Activated CD8-positive, alpha-beta T cell treated with anti-CD3 and anti-CD28 coated beads for 36 hours (primary cell): ENCODE measurements around the gene COA4. TPM values are rescaled to one million over a fixed set of nuclear protein-coding genes. Genes with fewer than 3 reads are reported as not detected.
A peak's percentile ranks its signal among the peaks of the same experiment; 100 is the strongest.

Experiments used
- ATAC-seq: fragments of 200-7000 bp; cut with Tn5 transposase; one replicate; pipeline ENCODE4 v1.10.0; 2021; ENCODE audit warnings: mild to moderate bottlenecking, moderate library complexity
- CTCF ChIA-PET: fragments of 350-600 bp; sonication (Branson Sonifier 250); formaldehyde crosslinking; loops from one replicate; lab custom pipeline; 2021; ENCODE audit warnings: antibody characterized with exemption; lab: Charles Lee
- POLR2A ChIA-PET: fragments of 350-600 bp; sonication (Branson Sonifier 250); formaldehyde crosslinking; loops from one replicate; lab custom pipeline; 2021; ENCODE audit warnings: antibody characterized with exemption; lab: Charles Lee
- DNase-seq: peaks from one replicate; pipeline ENCODE4 v3.0.0-alpha.2; 2020
- H3K27ac Mint-ChIP-seq: one replicate; pipeline ENCODE4 v1.8.0; 2021; ENCODE audit warnings: mild to moderate bottlenecking, mixed read lengths
- H3K27me3 Mint-ChIP-seq: one replicate; pipeline ENCODE4 v1.8.0; 2021; ENCODE audit warnings: mixed read lengths
- H3K36me3 Mint-ChIP-seq: one replicate; pipeline ENCODE4 v1.8.0; 2021; ENCODE audit warnings: low read depth, mixed read lengths
- H3K4me1 Mint-ChIP-seq: one replicate; pipeline ENCODE4 v1.8.0; 2021; ENCODE audit warnings: low read depth, mixed read lengths
- H3K4me3 Mint-ChIP-seq: one replicate; pipeline ENCODE4 v1.8.0; 2021; ENCODE audit warnings: mild to moderate bottlenecking, moderate library complexity, mixed read lengths
- H3K9me3 Mint-ChIP-seq: one replicate; pipeline ENCODE4 v1.8.0; 2021; ENCODE audit warnings: mixed read lengths
- intact Hi-C: fragments of 100-400 bp; cut with micrococcal nuclease; formaldehyde crosslinking; loops from one replicate; pipeline ENCODE4 v1.10.0; 2022
- total RNA-seq, 2 experiments: library from RNA; stranded (reverse); gene quantifications; one replicate each; pipeline ENCODE4 v1.2.3, GENCODE V29; 2021
- TF ChIP-seq, protein P1 (sequence below): fragments of 200-600 bp; IDR thresholded peaks from one replicate; pipeline ENCODE4 v1.8.0; 2022; ENCODE audit warnings: antibody characterized with exemption, mild to moderate bottlenecking

COA4 gene
- total RNA-seq, 2 experiments from 2014 or later = 106 to 116 TPM

DNA sequence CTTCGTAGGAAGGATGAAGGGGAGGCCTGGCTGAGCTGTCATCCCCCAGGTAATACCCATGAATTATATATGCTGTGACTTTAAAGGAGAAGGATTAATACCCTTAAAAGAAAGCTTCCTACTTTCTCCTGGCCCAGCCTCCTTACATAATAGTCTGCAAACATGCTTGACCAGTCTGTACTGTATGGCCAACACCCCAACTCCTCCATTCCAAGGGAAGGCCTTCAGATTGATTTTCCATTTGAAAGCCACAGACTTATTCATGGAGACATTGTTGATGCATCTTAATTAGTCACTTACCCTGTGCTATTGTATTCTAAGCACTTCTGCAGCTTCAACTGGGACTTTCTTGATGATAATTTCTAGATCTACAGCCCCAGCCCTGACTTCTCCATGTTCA lies 2.1 kb upstream of the COA4 start:
- TF ChIP-seq, protein P1, sequence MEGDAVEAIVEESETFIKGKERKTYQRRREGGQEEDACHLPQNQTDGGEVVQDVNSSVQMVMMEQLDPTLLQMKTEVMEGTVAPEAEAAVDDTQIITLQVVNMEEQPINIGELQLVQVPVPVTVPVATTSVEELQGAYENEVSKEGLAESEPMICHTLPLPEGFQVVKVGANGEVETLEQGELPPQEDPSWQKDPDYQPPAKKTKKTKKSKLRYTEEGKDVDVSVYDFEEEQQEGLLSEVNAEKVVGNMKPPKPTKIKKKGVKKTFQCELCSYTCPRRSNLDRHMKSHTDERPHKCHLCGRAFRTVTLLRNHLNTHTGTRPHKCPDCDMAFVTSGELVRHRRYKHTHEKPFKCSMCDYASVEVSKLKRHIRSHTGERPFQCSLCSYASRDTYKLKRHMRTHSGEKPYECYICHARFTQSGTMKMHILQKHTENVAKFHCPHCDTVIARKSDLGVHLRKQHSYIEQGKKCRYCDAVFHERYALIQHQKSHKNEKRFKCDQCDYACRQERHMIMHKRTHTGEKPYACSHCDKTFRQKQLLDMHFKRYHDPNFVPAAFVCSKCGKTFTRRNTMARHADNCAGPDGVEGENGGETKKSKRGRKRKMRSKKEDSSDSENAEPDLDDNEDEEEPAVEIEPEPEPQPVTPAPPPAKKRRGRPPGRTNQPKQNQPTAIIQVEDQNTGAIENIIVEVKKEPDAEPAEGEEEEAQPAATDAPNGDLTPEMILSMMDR = no peak
- ChIA-PET CTCF (interaction anchor here (1.1 kb wide), 1 partner anchor 85 kb away, joined by 4 read pairs; no protein-coding TSS in a partner anchor), POLR2A (interaction anchor here (0.6 to 1.2 kb wide), 4 partner anchors 9 to 118 kb away, joined by 3 to 4 read pairs (median 4); partner anchors contain the start of genes MRPL48 and RAB6A)
- intact Hi-C loops = loop anchor here (10.0 kb wide), 1 partner anchor 124 kb away; no protein-coding TSS in a partner anchor
- H3K27ac Mint-ChIP-seq = no peak overlapping the region
- H3K36me3 Mint-ChIP-seq = peaks cover 35% of the 10 kb centered on the region
- peaks cover 29% of the 10 kb centered on the region for H3K4me1 Mint-ChIP-seq
- no peak for DNase-seq
- H3K27me3 Mint-ChIP-seq = no peaks in the 10 kb centered on the region
- no peaks in the 10 kb centered on the region for H3K9me3 Mint-ChIP-seq
- no peak overlapping the region for H3K4me3 Mint-ChIP-seq
- ATAC-seq = no peak

DNA sequence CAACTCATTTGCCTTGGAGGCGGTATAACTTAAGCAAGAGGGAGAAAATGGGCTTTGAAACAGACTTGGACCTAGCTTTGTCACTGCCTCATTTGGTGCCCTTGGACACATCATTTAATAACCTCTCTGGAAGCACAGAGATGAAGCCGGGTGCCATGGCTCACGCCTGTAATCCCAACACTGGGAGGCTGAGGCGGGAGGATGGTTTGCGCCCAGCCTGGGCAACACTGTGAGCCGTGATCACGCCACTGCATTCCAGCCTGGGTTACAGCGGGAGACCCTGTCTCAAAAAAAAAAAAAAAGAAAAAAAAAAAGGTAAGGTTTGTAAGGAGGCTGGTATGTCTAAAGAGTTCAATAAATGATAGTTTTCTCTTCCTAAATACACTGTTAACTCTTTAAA lies 806 bp downstream of the COA4 start:
- intact Hi-C loops = loop anchor here (10.0 kb wide), 1 partner anchor 121 kb away; no protein-coding TSS in a partner anchor
- peaks cover 29% of the 10 kb centered on the region for H3K4me1 Mint-ChIP-seq
- CTCF ChIA-PET = no interaction called here
- H3K9me3 Mint-ChIP-seq = no peaks in the 10 kb centered on the region
- H3K27ac Mint-ChIP-seq = peak overlapping the region; percentile 100
- ATAC-seq = no peak
- no peak for DNase-seq
- peaks cover 45% of the 10 kb centered on the region for H3K36me3 Mint-ChIP-seq
- H3K4me3 Mint-ChIP-seq = peak overlapping the region; percentile 98
- TF ChIP-seq, protein P1 = no peak
- no peaks in the 10 kb centered on the region for H3K27me3 Mint-ChIP-seq
- POLR2A ChIA-PET = interaction anchor here (1.2 to 1.6 kb wide), 3 partner anchors 9 to 12 kb away, joined by 3 to 4 read pairs (median 4); no protein-coding TSS in a partner anchor

DNA sequence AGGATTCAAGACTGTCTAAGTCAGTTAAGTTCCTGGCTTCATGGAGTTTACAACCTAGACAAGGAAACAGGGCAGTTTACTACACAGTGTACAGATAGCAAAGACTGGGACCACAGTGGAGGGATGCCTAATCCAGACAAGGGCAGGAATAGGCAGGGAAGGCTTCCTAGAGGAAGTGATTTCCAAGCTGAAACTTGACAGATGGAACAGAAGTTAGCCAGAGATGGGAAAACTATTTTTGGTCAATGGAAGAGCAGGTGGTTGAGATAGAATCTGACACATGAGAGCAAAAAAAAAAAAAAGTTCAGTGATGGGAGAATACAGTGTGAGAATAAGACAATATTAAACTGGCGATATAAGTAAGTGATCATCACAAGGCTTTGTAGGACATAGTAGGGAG lies 1.3 kb downstream of the COA4 start:
- H3K4me1 Mint-ChIP-seq = peaks cover 29% of the 10 kb centered on the region
- peak overlapping the region; percentile 100 for H3K27ac Mint-ChIP-seq
- intact Hi-C loops = loop anchor here (10.0 kb wide), 1 partner anchor 121 kb away; no protein-coding TSS in a partner anchor
- ChIA-PET POLR2A (interaction anchor here (1.3 kb wide), 1 partner anchor 12 kb away, joined by 4 read pairs; no protein-coding TSS in a partner anchor), CTCF (no interaction called here)
- TF ChIP-seq, protein P1 = no peak
- DNase-seq = no peak
- H3K4me3 Mint-ChIP-seq = peak overlapping the region; percentile 98
- no peak for ATAC-seq
- H3K36me3 Mint-ChIP-seq = peaks cover 45% of the 10 kb centered on the region
- no peaks in the 10 kb centered on the region for H3K27me3 Mint-ChIP-seq
- H3K9me3 Mint-ChIP-seq = no peaks in the 10 kb centered on the region

DNA sequence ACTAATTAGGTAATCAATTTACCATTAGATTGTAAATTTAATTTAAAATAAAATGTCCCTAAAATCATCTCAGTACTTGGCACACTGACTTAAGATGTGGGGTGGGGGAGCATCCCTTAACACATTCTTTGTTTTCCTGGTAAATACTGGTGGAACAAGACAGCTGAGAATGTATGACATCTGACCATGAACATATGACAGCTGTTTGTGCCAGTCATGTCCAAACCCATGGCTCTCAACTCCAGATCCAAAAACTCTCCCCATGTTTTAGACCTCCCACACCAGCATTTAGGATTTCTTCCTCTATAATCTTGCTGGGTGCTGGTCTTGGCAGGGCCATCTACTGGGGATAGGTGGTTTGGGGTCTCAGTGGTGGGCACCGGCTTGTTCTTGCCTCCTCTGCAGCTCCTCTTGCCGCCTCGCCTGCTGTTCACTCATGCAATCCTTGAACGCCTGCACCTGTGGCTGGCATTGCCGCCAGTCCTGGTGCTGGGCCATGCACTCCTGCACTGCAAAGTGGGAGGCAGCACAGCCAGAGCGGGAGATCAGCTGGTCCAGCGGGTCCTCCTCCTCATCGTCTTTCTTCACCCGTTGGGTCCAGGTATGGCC lies 3.8 kb downstream of the COA4 start:
- POLR2A ChIA-PET = no interaction called here
- intact Hi-C loops = loop anchor here (10.0 kb wide), 1 partner anchor 118 kb away; no protein-coding TSS in a partner anchor
- Mint-ChIP-seq H3K4me1 (peaks cover 20% of the 10 kb centered on the region), H3K27ac (no peak overlapping the region), H3K36me3 (peaks cover 42% of the 10 kb centered on the region), H3K9me3 (no peaks in the 10 kb centered on the region), H3K27me3 (no peaks in the 10 kb centered on the region), H3K4me3 (no peak overlapping the region)
- CTCF ChIA-PET = no interaction called here
- no peak for ATAC-seq
- TF ChIP-seq, protein P1 = no peak
- no peak for DNase-seq

DNA sequence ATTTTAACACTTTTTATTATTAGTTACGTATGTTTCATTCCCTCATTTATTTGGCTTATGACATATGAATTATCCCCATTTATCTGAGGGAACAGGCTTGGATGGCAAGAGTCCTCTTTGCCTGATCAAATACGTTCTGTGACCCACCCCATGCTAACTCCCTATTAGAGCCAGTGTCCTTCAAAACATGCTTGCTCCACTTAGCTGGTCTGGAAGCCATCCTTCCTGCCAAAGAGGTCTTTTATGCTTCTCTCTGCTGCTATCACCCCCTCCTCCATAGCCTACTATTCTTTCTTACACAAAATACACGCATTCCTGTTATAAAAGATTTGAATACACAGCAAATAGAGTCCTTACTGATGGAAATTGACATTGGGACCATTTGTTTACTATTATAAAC lies 6.4 kb downstream of the COA4 start:
- Mint-ChIP-seq H3K27me3 (no peaks in the 10 kb centered on the region), H3K36me3 (peaks cover 28% of the 10 kb centered on the region), H3K4me1 (peaks cover 8% of the 10 kb centered on the region), H3K4me3 (no peak overlapping the region), H3K27ac (peak overlapping the region; percentile 1), H3K9me3 (no peaks in the 10 kb centered on the region)
- ATAC-seq (no peak), DNase-seq (no peak)
- intact Hi-C loops = loop anchor here (10.0 kb wide), 1 partner anchor 115 kb away; no protein-coding TSS in a partner anchor
- POLR2A ChIA-PET = interaction anchor here (0.7 to 1.0 kb wide), 2 partner anchors 8 to 9 kb away, joined by 3 to 4 read pairs; no protein-coding TSS in a partner anchor
- CTCF ChIA-PET = interaction anchor here (0.7 to 1.4 kb wide), 2 partner anchors 11 to 17 kb away, joined by 3 to 4 read pairs; no protein-coding TSS in a partner anchor
- TF ChIP-seq, protein P1 = no peak
